HG03045 (cell line): ENCODE results near the gene PLEKHG2.

Source experiments
- ATAC-seq: cut with Tn5 transposase; IDR thresholded peaks from one replicate; pipeline ENCODE4 v1.9.1; 2021; ENCODE audit warnings: mild to moderate bottlenecking, moderate library complexity; ENCODE audit not compliant: unreplicated experiment

PLEKHG2 gene

GRCh38 chr19:39473443-39473960 is 61.0 kb downstream of the PLEKHG2 start:
- ATAC-seq: no peak

- no peak for ATAC-seq
Measured at GRCh38 chr19:39474139-39474620, 61.7 kb downstream of the PLEKHG2 start.

GRCh38 chr19:39475748-39476147 is 63.3 kb downstream of the PLEKHG2 start:
- ATAC-seq: no peak
